ENCODE data around the gene NARS2.

The NARS2 gene

GRCh38 chr11:78406568-78407196 is 168.0 kb downstream of the NARS2 start:
- H3K79me2 ChIP-seq (ENCODE audit: insufficient read depth, low read length) = no peaks in the 10 kb centered on the region
- TF ChIP-seq CTCF (IDR thresholded peaks at IDR 0.05; ENCODE audit: insufficient read depth, low read length, poor library complexity, severe bottlenecking) (no peak), EZH2phosphoT487 (conservative IDR thresholded peaks at IDR 0.05; ENCODE audit: low read length) (no peak)
- H3K36me3 ChIP-seq (ENCODE audit: low read length) = no peaks in the 10 kb centered on the region

GRCh38 chr11:78405805-78406204 is 168.9 kb downstream of the NARS2 start:
- H3K9ac ChIP-seq (ENCODE audit: low read length) = no peak overlapping the region
- no peaks in the 10 kb centered on the region for H3K27me3 ChIP-seq (ENCODE audit: low read length)
- H3K9me3 ChIP-seq (ENCODE audit: insufficient read depth, low read length) = no peaks in the 10 kb centered on the region
- H3K36me3 ChIP-seq (ENCODE audit: low read length) = no peaks in the 10 kb centered on the region
- no peak overlapping the region for H3K27ac ChIP-seq (ENCODE audit: low read depth, low read length)
- H3K4me3 ChIP-seq (ENCODE audit: insufficient read depth, low read length, poor library complexity, severe bottlenecking) = no peak overlapping the region
- no peak overlapping the region for H2AFZ ChIP-seq (ENCODE audit: low read depth, low read length, severe bottlenecking)
- no peaks in the 10 kb centered on the region for H3F3A ChIP-seq (ENCODE audit: insufficient read depth)
- TF ChIP-seq EZH2phosphoT487 (conservative IDR thresholded peaks at IDR 0.05; ENCODE audit: low read length) (no peak), CTCF (IDR thresholded peaks at IDR 0.05; ENCODE audit: insufficient read depth, low read length, poor library complexity, severe bottlenecking) (no peak)
- H3K79me2 ChIP-seq (ENCODE audit: insufficient read depth, low read length) = no peaks in the 10 kb centered on the region
- H3K9me2 ChIP-seq (replicated peaks; ENCODE audit: insufficient read depth, low read length) = no peaks in the 10 kb centered on the region
- H4K20me1 ChIP-seq (ENCODE audit: low read depth, low read length) = no peaks in the 10 kb centered on the region
- no peak overlapping the region for H3K4me2 ChIP-seq (ENCODE audit: low read depth, low read length, poor library complexity, severe bottlenecking)

More at GRCh38 chr11:78406568-78407196, 168.0 kb downstream of the NARS2 start:
- Histone ChIP-seq H3K4me2 (ENCODE audit: low read depth, low read length, poor library complexity, severe bottlenecking) (no peak overlapping the region), H3K9me3 (ENCODE audit: insufficient read depth, low read length) (no peaks in the 10 kb centered on the region), H2AFZ (ENCODE audit: low read depth, low read length, severe bottlenecking) (no peak overlapping the region), H3K27ac (ENCODE audit: low read depth, low read length) (no peak overlapping the region), H3K4me3 (ENCODE audit: insufficient read depth, low read length, poor library complexity, severe bottlenecking) (no peak overlapping the region), H3K9me2 (replicated peaks; ENCODE audit: insufficient read depth, low read length) (no peaks in the 10 kb centered on the region), H3F3A (ENCODE audit: insufficient read depth) (no peaks in the 10 kb centered on the region), H4K20me1 (ENCODE audit: low read depth, low read length) (no peaks in the 10 kb centered on the region), H3K27me3 (ENCODE audit: low read length) (no peaks in the 10 kb centered on the region), H3K9ac (ENCODE audit: low read length) (no peak overlapping the region)

GRCh38 chr11:78403781-78404180 is 170.9 kb downstream of the NARS2 start:
- H3K27ac ChIP-seq (ENCODE audit: low read depth, low read length) = no peak overlapping the region
- H3K4me2 ChIP-seq (ENCODE audit: low read depth, low read length, poor library complexity, severe bottlenecking) = no peak overlapping the region
- no peaks in the 10 kb centered on the region for H4K20me1 ChIP-seq (ENCODE audit: low read depth, low read length)
- TF ChIP-seq CTCF (IDR thresholded peaks at IDR 0.05; ENCODE audit: insufficient read depth, low read length, poor library complexity, severe bottlenecking) = no peak
- TF ChIP-seq EZH2phosphoT487 (conservative IDR thresholded peaks at IDR 0.05; ENCODE audit: low read length) = no peak
- no peaks in the 10 kb centered on the region for H3K36me3 ChIP-seq (ENCODE audit: low read length)
- no peaks in the 10 kb centered on the region for H3K9me3 ChIP-seq (ENCODE audit: insufficient read depth, low read length)
- no peaks in the 10 kb centered on the region for H3K79me2 ChIP-seq (ENCODE audit: insufficient read depth, low read length)
- no peak overlapping the region for H3K9ac ChIP-seq (ENCODE audit: low read length)
- no peaks in the 10 kb centered on the region for H3K27me3 ChIP-seq (ENCODE audit: low read length)
- H3F3A ChIP-seq (ENCODE audit: insufficient read depth) = no peaks in the 10 kb centered on the region
- no peaks in the 10 kb centered on the region for H3K9me2 ChIP-seq (replicated peaks; ENCODE audit: insufficient read depth, low read length)
- H3K4me3 ChIP-seq (ENCODE audit: insufficient read depth, low read length, poor library complexity, severe bottlenecking) = no peak overlapping the region
- H2AFZ ChIP-seq (ENCODE audit: low read depth, low read length, severe bottlenecking) = no peak overlapping the region

Data from SU-DHL-6 (cell line).